NCI-H226 (cell line): Measurements from ENCODE around the gene NEK8.
A peak's percentile ranks its signal among the peaks of the same experiment; 100 is the strongest.

Experiments used
- DNase-seq: peaks from one replicate; pipeline ENCODE4 v3.0.0-alpha.2; 2015

The NEK8 gene

DNA sequence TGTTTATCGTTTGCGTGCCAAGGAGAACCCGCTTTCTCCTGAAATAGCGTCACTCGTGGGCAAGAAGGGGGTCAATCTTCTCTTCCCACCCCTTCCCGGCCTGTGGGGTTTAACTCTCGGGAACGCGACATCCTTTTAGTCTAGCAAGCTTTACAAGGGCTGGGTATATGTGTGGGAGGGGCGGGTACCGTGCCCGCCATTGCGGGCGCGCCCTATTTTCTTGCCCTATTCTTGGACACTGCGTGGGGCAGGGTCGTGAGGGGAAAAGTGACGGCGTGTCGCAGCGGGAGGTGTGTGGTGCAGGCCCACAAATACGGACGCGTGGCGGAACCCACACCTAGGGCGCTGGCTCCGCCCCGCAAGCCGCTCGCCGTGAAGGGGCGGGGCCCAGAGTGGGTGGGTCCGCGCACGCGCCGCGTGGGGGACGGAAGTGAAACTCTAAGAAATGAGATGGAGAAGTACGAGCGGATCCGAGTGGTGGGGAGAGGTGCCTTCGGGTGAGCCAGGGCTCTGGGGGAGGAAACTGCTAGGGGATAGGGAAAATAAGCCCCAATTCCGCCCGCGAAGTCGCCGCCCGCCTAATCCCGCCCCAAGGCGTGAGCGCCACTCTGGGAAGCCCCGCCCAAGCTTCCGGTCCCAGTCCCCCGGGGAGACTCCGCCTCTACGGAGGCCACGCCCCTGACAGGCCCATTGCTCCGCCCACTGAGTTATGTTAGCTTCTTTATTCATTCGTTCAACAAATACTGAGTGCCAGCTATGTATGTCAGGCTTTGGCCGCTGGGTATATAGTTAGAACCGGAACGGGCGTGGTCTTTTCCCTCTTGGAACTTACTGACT is at the start of gene NEK8:
TSS of gene NEK8 (plus strand) at position 425 of the 837 bp plus-strand sequence. CDS start at position 451, 26 bp downstream.
- peak; percentile 89 for DNase-seq

DNA sequence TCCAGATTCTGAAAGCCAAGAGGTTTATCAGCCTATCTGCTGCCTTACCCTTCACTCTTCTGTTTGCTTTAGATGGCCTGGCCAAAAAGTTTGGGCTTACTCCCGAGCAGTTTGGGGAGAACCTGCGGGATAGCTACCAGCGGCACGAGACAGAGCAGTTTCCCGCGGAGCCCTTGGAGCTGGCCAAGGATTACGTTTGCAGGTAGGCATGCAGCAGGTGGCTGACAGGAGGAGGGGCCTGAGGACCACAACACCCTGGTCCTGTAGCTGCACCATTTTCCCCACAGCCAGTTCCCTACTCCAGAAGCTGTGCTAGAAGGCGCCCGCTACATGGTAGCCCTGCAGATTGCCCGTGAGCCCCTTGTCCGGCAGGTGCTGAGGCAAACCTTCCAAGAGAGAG is 45.9 kb upstream of the NEK8 start:
- no peak for DNase-seq

DNA sequence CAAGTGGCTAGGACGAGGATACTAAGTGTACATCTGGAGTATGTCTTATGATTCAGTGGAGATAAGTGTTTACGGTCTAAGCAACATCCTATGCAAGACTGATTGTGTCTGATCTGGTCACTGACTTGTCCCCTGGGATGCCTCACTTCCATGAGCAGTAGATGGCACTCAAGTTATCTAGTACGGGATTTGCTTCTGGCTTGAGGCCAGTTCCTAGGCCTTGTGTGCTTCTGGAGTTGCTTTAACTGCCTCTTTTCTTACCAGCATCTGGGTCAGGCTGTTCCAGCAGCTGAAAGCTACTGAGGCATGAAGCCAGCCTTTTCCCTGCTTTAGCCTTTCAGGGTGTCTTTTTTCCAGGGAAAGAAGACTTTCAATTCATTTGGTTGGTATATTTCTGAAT is 43.6 kb upstream of the NEK8 start:
- DNase-seq = no peak

DNA sequence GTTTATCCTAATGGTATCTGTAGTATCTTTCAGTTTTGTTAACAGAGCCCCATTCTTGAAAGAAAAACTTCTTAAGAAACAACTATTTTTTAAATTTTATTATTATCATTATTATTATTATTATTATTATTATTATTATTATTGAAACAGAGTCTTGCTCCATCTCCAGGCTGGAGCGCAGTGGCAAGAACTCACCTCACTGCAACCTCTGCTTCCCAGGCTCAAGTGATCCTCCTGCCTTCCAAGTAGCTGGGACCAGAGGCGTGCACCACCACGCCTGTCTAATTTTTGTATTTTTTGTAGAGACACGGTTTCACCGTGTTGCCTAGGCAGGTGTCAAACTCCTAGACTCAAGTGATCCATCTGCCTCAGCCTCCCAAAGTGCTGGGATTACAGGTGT is 43.2 kb upstream of the NEK8 start:
- no peak for DNase-seq

DNA sequence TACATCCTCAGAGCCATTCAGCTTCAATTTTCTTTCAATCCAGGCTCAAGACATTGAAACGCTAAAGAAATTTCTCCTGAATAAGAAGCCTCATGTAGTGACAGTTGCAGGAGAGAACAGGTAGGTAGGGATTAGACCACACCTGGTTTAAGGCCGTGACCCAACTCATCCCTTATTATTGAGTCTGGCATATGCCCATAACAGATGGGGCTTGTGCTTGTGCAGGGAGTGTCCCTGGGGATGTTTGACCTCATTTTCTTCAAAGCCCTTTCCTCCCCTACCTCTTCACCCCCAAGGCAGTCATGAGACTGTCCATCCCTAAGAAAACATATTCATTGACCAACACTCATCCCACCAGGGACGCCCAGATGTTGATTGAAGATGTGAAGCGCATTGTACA is 42.3 kb upstream of the NEK8 start:
- DNase-seq = no peak

DNA sequence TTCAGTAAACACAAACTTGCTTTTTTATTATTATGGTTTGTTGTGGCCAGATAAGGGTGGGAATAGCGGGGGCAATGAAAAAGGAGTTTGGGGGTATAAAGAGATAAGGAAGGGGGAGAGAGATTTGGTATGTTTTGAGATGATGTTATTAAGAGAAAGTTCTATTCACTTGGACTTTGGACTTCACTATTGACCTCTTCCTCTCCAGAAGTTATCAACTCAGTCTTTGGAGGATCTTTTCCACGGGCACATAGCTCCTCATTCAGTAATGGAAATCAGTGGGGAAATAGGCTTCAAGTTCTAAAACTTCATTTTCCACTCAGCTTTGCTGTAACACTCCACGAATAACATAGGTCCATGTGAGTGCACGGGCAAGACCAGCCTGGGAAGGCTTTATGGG is 40.1 kb upstream of the NEK8 start:
- DNase-seq = no peak

DNA sequence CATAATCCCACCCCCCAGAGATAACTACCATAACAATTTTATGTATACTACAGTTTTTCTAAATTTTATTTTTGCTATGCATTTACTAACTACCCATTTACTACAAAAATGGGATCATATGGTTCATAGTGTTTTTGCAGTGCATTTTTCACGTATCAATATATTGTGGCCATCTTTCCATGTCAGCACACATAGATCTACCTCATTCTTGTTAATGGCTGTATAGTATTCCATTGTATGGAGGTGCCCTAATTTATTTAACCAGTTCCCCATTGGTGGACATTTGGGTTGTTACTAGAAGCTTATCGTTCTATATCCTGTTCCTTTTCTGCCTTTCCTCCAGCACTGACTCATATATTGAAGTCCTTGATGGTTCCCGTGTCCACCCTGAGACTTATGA is 39.6 kb upstream of the NEK8 start:
- DNase-seq = no peak

DNA sequence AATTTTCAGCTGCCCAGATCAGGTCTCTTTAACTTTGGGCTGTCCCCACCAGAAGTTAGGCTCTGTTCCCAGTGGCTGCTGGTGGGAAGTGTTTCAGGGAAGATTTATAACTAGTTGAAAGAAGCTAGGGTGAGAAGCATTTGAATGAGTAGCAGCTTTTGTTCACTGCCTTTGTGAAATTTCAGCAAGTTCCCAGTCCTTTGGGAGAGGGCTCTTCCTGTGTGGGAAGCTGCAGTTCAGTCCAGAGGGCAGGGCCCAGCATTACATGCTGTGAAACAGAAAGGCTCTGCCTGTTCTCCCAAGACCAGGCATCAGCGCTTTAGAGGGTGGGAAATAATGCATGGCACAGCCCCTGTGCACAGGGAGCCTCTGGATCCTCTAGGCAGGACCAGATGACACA is 34.7 kb upstream of the NEK8 start:
- DNase-seq = no peak

DNA sequence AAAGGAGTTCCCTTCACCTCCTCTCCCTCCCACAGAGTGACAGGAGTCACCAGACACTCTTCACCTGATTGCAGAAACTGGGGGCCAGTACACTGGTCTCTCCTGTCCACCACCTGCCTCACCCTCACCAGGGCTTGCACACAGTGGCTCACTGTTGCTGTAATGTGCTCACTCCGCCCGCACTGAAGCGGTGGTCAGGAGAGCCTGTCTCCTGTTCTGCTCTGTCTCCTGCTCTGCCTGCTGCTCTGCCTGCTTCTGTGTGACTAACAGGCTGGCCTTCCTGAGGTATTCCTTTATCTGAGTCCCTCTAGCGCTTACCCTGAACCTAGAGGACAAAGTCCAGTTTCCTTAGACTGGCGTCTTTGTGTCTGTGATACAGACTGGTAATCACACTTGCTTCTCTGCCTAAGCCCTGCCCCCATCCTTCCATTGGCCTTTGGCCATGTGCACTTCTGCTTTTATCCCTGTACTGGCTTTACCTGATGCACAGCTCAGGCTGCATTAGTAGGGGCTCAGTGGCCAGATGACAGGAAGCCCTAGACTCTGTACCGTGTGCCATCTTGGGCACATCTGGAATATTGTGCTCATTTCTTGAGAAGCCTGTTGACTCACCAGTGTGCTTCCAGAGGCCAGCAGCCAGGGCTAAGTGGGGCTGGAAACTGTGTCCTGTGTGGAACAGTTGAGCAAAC is 30.2 kb upstream of the NEK8 start:
- DNase-seq = no peak

DNA sequence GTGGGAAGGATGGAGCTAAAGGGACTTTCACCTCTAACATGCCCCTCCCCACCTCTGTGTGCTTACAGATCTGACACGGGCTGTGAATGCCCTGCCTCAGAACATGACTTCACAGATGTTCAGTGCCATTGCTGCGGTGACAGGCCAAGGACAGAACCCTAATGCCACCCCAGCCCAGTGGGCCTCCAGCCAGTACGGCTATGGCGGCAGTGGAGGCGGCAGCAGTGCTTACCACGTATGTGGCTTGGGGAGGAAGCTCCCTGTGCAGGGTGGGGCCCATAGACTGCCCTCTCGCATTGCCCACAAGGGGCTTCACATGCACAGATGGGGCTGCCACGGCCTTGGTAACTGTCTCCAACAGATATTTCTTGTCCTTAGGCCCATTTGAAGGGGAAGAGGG is 28.3 kb upstream of the NEK8 start:
- DNase-seq = no peak

DNA sequence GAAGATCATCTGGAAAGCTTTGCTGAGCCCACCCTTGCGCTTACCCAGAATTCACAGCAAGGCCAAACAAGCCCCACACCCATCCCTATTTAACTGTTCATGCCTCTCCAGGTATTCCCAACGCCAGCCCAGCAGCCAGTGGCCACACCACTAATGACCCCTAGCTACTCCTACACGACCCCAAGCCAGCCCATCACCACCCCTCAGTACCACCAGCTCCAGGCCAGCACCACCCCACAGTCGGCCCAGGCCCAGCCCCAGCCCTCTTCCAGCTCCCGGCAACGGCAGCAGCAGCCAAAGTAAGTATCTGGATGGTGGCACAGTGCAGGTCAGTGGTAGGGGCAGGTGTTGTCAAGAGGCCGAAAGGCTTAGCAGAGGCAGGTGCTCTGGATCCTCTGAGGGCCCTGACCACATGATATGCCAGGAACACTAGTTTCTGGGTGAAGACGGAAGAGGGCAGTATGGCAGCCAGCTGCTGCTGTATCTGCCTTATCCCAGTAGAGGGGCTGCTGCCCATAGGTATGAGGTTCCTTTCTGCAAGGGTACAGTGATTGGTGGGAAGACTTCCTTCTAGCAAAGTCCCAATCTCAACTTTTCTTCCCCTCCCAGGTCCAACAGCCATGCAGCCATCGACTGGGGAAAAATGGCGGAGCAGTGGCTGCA is 27.6 kb upstream of the NEK8 start:
- DNase-seq = no peak

DNA sequence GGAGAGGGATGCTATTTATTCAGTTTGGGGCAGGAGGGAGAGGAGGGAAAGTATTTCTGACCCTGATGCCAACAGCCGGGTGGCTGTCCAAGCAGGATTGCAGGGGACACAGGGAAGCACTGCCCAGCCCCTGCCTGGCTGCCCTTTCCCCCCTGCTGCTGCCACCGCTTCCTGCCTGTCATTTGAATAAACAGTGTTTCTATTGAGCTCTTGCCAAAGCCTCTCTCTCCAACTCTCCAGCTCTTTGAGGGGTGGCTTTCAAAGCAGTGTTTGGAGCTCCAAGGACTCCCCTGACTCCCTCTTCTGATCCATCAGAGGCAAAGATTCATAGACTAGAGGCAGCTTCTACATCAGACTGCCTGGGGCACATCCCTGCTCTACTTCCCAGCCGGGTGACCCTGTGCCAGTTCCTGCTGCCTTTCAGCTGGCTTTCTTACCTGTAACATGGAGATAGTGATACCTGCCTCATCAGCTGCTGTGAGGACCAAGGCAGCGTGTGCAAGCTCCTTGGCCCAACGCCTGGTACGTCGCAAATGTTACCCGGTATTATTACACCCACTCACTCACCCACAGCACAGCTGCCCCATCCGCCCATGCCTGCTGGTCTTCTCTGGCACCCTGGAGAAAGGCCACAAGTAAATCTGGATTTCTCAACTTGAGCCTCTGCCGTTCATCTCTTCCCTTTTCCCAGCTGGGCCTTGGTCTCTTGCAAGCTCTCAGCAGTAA is 26.4 kb upstream of the NEK8 start:
- DNase-seq = no peak

DNA sequence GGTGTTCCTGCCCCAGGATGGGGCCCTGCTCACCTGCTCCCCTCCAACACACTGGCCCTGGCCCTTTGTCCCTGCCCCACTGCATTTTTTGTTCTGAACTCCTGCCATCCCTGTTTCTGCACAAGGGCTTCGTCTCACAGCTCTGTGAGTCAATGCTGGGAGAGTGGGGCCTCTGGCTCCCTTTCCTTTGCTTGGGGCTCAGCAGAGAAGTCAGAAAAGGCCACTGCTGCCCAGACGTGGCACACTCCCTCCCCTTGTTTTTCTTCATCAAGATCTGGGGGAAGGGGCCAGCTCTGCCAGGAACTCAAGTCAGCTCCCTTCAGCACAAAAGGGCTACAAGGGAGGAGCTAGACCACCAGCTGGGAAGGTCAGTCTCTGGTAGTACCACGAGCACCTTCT is 25.8 kb upstream of the NEK8 start:
- DNase-seq = no peak

DNA sequence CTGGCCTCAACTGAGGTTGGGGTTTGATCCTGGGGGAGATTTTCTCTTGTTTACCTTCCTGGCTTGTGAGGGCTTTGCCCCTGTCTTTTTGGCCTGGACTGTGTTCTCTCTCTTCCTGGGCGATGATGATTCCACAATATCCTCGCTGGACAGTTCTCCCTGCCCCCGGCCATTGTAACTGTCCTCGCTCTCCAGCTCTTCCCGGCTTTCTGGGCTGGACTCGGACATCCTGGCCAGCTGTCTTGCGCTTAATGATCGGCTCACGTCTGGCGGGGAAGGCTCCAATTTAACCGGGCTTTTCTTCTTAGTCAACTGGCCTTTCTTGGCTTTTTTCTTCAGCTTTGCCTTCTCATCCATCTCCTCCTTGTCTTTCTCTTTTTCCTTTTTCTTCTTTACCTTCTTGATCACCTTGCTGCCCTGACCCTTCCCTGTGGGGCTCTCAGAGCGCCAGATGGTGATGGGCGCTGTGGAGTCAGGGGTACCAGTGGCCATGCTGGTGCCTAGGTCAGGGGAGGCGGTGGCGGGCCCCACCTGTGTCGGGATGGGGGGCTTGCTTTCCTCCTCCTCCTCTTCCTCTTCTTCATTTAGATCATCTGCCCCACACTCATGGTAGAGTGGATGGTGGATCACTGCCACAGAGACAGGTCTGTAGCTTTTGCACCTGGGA is 24.9 kb upstream of the NEK8 start:
- DNase-seq = no peak

DNA sequence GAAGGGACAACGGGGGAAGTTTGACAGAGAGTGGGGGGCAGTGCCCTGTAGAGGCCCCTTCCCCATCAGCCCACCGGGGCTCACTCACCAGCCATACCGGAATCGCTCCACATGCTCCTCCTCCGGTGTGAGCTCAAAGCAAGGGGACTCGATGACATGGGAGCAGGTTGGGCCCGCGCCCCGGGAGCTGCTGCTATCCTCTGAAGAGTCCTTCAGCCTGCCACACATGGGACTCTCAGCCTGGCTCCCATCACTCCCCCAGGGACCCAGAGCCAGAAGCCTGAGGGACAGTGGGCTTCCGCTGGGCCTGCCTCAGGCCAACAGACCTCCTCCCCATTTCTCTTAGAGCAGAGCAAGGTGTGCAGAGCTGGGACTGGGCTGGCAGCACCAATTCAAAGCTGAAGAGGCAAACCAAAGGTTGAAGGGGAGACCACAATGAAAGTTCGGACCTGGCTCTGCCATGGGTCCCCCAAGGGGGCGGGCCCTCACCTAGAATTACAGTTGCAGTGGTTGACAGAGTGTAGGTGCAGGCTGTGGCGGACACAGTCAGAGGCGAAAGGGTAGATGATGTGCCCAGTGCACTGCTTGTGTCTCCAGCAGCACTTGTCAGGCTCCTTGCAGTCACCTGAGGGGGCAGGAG is 24.2 kb upstream of the NEK8 start:
- DNase-seq = no peak

DNA sequence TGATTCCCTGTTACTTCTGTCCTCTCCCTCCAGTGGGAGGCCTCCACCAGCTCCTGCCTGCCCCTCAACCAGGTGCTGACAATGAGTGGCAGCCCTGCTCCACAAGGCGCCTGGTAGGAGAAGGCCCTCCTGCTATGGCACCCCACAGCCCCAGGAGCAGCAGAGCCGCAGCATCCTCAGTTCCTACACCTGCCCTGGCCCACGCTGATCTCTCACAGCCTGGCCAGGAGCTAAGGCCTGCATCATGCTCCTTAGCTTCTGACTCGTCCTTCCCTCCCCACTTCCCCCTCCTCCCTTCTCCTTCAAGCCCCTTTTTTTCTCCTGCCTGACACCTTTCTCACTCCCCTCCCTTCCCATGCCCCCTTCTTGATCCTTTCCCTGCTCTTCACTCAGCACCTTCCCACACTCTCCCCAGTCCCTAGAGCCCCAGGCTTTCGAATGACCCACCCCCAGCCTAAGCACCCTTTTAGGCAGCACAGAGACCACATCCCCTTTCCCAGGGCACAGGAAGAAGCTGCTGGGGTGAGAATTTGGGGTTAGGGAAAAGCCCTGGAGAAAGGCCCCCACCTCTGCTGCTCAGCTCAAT is 23.4 kb upstream of the NEK8 start:
- no peak for DNase-seq

DNA sequence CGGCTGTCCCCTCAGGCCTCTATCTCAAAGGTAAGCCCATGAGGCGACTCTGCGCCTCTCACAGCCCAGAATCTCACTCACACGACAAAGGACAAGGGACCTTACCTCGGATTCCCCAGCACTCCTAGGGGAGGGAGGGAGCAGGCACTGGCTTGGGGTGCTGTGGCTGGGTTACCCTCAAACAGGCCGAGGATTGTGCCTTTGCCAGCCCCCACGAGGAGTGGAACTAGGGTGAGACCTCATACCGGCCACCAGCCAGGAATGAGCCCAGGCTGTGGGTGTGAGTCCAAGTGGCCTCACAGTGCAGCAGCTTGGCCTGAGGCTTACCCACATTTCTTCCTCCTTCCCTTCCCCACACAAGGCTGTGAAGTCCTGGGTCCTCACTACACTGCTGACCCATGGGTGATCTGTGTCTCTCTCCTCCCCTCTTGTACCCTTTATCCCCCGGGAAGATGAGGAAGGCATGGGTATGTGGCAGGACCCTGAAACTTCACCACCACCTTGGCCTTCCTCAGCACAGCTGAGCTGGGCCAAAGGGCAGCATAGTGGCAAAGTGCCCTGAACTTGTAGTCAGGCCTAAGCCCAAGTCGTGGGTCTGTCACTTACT is 22.8 kb upstream of the NEK8 start:
- DNase-seq = no peak

DNA sequence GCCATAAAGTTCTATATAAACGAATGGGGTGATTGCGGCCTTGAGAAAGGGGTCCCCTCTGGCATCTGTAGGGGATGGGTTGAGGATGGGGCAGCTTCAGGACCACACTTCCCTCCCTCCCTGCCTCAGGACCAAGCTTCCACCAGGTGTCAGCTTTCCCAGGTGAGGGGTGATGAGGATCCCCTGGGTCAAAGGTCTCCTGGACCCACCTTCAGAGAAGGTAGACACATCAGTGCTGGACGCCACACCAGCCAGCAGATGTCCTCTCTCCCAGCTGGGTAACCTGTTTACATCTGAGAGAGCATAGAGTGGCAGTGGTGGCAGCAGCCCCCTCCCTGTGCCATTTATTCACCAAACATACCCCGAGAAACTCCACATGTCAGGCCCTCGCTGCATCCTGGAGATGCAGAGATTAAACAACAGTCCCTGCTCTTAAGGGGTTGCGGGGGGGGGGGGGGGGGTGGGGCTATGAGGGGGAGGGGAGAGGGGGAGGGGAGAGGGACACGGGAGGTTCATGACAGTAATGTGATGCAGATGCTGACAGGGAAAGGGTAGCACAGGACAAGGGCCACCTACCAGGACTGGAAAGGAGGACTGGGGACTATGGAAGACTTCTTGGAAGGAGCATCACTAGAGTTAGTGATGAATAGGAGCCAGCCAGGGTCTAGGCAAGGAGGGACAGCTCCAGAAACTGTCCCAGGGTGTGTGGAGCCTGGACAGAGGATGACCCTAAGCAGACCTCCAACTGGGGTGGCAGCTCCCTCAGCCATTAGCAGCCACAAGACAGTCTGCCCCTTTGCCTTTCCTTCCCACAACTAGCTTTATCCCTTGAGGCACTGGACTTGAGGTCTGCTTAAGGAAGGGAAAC is 21.9 kb upstream of the NEK8 start:
- no peak for DNase-seq

DNA sequence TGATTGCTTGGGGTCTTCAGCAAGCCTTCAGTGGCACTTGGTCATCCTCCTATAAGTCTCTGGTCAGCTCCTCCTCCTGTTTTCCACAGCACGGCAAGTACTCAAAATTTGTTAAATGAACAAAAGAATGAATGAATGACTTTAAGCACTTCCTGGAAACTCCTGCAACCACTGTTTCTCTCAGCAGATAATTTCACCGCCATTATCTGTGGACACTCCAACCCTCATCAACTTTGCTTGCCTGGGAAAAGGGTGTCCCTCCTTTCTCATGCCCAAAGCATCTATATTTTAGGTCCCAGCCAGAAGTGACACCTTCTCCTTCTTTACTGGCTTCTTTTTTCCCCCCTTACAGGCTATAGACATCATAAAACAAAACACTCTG is 21.3 kb upstream of the NEK8 start:
- DNase-seq = no peak
